Spleen (tissue), 7 donors: Measurements from ENCODE around the gene CA9.
"Not testable (repeated sequence)": the region's sequence is repeated elsewhere in the genome, so short reads cannot be mapped to it uniquely, and the experiment has no call there.

Experiments used
- POLR2A ChIP-seq, 3 donors: fragments of 450-650 bp; IDR thresholded peaks; one replicate each; pipeline ENCODE4 v1.5.1; 2017; ENCODE audit warnings: antibody characterized with exemption in 3 of 3, mild to moderate bottlenecking in 1 of 3
- TF ChIP-seq, protein P1 (sequence below), 11 experiments: fragments of 200-600 bp in 7 of 11; fragments of 450-650 bp in 4 of 11; sonication (generic) in 4 of 11; IDR thresholded peaks in 8 of 11; conservative IDR thresholded peaks in 3 of 11; 1 replicate in 7 of 11; 2 replicates in 4 of 11; pipeline versions ENCODE4 v1.4.0 to v1.8.0; 2016 to 2021; ENCODE audit warnings: antibody characterized with exemption in 11 of 11, inconsistent platforms in 4 of 11, mild to moderate bottlenecking in 1 of 11
- donor health status: DM: no; HTN: no; CAD: no; lungs with moderate emphysema.
- donor health status: DM: no; HTN: no; CAD: no.
- donor health status: DM: no; HTN: no; CAD: no.

DNA sequence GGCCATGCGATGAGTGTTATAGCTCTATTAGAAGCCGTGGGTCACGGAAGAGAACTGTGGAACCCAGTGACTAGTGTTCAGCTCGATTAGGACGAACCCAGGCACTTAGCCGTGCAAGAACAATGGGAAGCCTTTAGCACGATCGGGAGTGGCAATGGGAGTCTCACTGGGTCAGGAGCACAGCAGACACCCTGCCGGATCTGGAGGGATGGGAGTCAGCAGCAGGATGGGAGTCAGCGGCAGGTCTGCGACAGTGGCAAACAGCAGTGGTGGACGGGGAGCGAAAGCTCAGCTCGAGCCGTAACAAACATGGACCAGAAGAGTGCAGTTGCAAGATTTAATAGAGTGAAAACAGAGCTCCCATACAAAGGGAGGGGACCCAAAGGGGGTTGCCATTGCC, 33.3 kb upstream of the CA9 start:
- TF ChIP-seq, protein P1, sequence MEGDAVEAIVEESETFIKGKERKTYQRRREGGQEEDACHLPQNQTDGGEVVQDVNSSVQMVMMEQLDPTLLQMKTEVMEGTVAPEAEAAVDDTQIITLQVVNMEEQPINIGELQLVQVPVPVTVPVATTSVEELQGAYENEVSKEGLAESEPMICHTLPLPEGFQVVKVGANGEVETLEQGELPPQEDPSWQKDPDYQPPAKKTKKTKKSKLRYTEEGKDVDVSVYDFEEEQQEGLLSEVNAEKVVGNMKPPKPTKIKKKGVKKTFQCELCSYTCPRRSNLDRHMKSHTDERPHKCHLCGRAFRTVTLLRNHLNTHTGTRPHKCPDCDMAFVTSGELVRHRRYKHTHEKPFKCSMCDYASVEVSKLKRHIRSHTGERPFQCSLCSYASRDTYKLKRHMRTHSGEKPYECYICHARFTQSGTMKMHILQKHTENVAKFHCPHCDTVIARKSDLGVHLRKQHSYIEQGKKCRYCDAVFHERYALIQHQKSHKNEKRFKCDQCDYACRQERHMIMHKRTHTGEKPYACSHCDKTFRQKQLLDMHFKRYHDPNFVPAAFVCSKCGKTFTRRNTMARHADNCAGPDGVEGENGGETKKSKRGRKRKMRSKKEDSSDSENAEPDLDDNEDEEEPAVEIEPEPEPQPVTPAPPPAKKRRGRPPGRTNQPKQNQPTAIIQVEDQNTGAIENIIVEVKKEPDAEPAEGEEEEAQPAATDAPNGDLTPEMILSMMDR (IDR thresholded peaks at IDR 0.05 in 8 of 11, conservative IDR thresholded peaks at IDR 0.05 in 3 of 11) = not testable (repeated sequence)
- TF ChIP-seq POLR2A (IDR thresholded peaks at IDR 0.05) = not testable (repeated sequence)
